ENCODE results near the gene IFNG-AS1. TPM values are rescaled to one million over a fixed set of nuclear protein-coding genes. Genes with fewer than 3 reads are reported as not detected.
A peak's percentile ranks its signal among the peaks of the same experiment; 100 is the strongest.

The IFNG-AS1 gene
- not detected in 2 replicates for total RNA-seq
- polyA plus RNA-seq = not detected in 2 replicates

- Histone ChIP-seq H3K27ac (no peak within 1 kb of the TSS), H3K9me2 (replicated peaks; ENCODE audit: insufficient read depth) (no peaks in the 10 kb centered on the region), H4K20me1 (ENCODE audit: insufficient read depth, poor library complexity, severe bottlenecking) (no peaks in the 10 kb centered on the region), H2AFZ (no peak within 1 kb of the TSS), H3K79me2 (no peaks in the 10 kb centered on the region), H3K27me3 (no peaks in the 10 kb centered on the region), H3K4me2 (no peak within 1 kb of the TSS), H3K4me1 (ENCODE audit: insufficient read depth) (no peaks in the 10 kb centered on the region), H3K9me3 (ENCODE audit: low read depth) (no peaks in the 10 kb centered on the region), H3K36me3 (replicated peaks; ENCODE audit: insufficient read depth, low read depth) (no peaks in the 10 kb centered on the region), H3K4me3 (no peak within 1 kb of the TSS)
- no peak for TF ChIP-seq EZH2phosphoT487 (IDR thresholded peaks at IDR 0.05; ENCODE audit: low read depth, severe bottlenecking, unreplicated experiment)
- no peak for TF ChIP-seq EZH2 (IDR thresholded peaks at IDR 0.05; ENCODE audit: borderline replicate concordance)
- TF ChIP-seq CTCF (IDR thresholded peaks at IDR 0.05; ENCODE audit: poor library complexity) = no peak
- 75% methylated on average over 7 of the region's 7 CpGs for WGBS (ENCODE audit: low lambda C conversion rate, missing lambda C conversion rate)
- DNase-seq (ENCODE audit: low spot score) = no peak
Observed at GRCh38 chr12:67989184-67989920, at the start of gene IFNG-AS1. Gene IFNG-AS1 (plus strand): TSS chr12:67989447.

GRCh38 chr12:67939611-67940010, 49.6 kb upstream of the IFNG-AS1 start:
- no peaks in the 10 kb centered on the region for H3K79me2 ChIP-seq
- no peaks in the 10 kb centered on the region for H3K9me3 ChIP-seq (ENCODE audit: low read depth)
- H4K20me1 ChIP-seq (ENCODE audit: insufficient read depth, poor library complexity, severe bottlenecking) = no peaks in the 10 kb centered on the region
- H3K4me3 ChIP-seq = no peak overlapping the region
- H3K36me3 ChIP-seq (replicated peaks; ENCODE audit: insufficient read depth, low read depth) = no peaks in the 10 kb centered on the region
- no peak overlapping the region for H3K4me2 ChIP-seq
- TF ChIP-seq EZH2 (IDR thresholded peaks at IDR 0.05; ENCODE audit: borderline replicate concordance) (no peak), EZH2phosphoT487 (IDR thresholded peaks at IDR 0.05; ENCODE audit: low read depth, severe bottlenecking, unreplicated experiment) (no peak), CTCF (IDR thresholded peaks at IDR 0.05; ENCODE audit: poor library complexity) (no peak)
- H3K4me1 ChIP-seq (ENCODE audit: insufficient read depth) = peaks cover 8% of the 10 kb centered on the region
- 47% methylated on average over 2 of the region's 2 CpGs for WGBS (ENCODE audit: low lambda C conversion rate, missing lambda C conversion rate)
- no peaks in the 10 kb centered on the region for H3K27me3 ChIP-seq
- H3K9me2 ChIP-seq (replicated peaks; ENCODE audit: insufficient read depth) = no peaks in the 10 kb centered on the region
- H3K27ac ChIP-seq = no peak overlapping the region
- H2AFZ ChIP-seq = no peak overlapping the region
- no peak for DNase-seq (ENCODE audit: low spot score)

- H3K27ac ChIP-seq = peak overlapping the region; percentile 72
- H3K9me2 ChIP-seq (replicated peaks; ENCODE audit: insufficient read depth) = no peaks in the 10 kb centered on the region
- DNase-seq (ENCODE audit: low spot score) = peak; percentile 36
- H3K4me2 ChIP-seq = peak overlapping the region; percentile 34
- no peaks in the 10 kb centered on the region for H3K36me3 ChIP-seq (replicated peaks; ENCODE audit: insufficient read depth, low read depth)
- H2AFZ ChIP-seq = no peak overlapping the region
- H4K20me1 ChIP-seq (ENCODE audit: insufficient read depth, poor library complexity, severe bottlenecking) = no peaks in the 10 kb centered on the region
- no peak for TF ChIP-seq CTCF (IDR thresholded peaks at IDR 0.05; ENCODE audit: poor library complexity)
- TF ChIP-seq EZH2 (IDR thresholded peaks at IDR 0.05; ENCODE audit: borderline replicate concordance) = no peak
- no peak for TF ChIP-seq EZH2phosphoT487 (IDR thresholded peaks at IDR 0.05; ENCODE audit: low read depth, severe bottlenecking, unreplicated experiment)
- no peak overlapping the region for H3K4me3 ChIP-seq
- H3K4me1 ChIP-seq (ENCODE audit: insufficient read depth) = peaks cover 8% of the 10 kb centered on the region
- H3K27me3 ChIP-seq = no peaks in the 10 kb centered on the region
- no peaks in the 10 kb centered on the region for H3K79me2 ChIP-seq
- no peaks in the 10 kb centered on the region for H3K9me3 ChIP-seq (ENCODE audit: low read depth)
- WGBS (ENCODE audit: low lambda C conversion rate, missing lambda C conversion rate) = 15% methylated on average over 3 of the region's 3 CpGs
Observed at GRCh38 chr12:67940780-67941243, 48.4 kb upstream of the IFNG-AS1 start.

Data from hepatocyte (in vitro differentiated cells).